Esophagus squamous epithelium (tissue), 4 donors: Measurements from ENCODE around the gene RHOH.

ENCODE experiments used
- POLR2A ChIP-seq, 4 donors: fragments of 450-650 bp; IDR thresholded peaks; one replicate each; pipeline ENCODE4 v1.6.1; 2017; ENCODE audit warnings: antibody characterized with exemption in 4 of 4, mild to moderate bottlenecking in 4 of 4, moderate library complexity in 3 of 4
- TF ChIP-seq, protein P1 (sequence below), 6 experiments: fragments of 450-650 bp in 4 of 6; fragments of 200-600 bp in 2 of 6; sonication (generic) in 2 of 6; IDR thresholded peaks; one replicate each; pipeline ENCODE4 v1.5.1; 2016 to 2019; ENCODE audit warnings: antibody characterized with exemption in 6 of 6, mild to moderate bottlenecking in 4 of 6, moderate library complexity in 4 of 6

DNA sequence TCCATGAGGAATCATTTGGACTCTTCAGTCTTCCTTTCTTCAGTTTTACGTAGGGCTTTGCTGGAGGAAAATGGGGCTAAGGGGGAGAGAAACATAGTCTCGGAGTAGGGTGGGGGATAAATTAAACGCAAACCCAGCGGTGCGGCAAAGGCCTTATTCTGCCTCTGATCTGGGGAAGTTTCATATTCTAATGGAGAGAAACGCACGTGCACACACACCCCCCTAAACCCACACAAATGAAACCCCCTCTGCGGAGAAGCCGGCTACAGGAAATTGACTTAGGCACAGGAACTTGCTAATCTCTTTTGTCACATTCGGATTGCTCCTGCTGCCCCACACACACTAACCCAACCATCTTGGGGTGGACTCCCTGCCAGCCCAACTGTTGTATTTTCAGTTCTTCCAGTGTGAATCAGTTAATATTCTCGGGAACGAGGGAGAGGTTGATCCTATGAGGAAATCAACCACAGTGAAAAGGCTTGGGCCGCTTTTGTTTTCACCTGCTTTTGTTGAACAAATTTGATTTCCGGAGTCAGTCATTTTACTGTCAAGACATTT is at the start of gene RHOH:
- TF ChIP-seq, protein P1, sequence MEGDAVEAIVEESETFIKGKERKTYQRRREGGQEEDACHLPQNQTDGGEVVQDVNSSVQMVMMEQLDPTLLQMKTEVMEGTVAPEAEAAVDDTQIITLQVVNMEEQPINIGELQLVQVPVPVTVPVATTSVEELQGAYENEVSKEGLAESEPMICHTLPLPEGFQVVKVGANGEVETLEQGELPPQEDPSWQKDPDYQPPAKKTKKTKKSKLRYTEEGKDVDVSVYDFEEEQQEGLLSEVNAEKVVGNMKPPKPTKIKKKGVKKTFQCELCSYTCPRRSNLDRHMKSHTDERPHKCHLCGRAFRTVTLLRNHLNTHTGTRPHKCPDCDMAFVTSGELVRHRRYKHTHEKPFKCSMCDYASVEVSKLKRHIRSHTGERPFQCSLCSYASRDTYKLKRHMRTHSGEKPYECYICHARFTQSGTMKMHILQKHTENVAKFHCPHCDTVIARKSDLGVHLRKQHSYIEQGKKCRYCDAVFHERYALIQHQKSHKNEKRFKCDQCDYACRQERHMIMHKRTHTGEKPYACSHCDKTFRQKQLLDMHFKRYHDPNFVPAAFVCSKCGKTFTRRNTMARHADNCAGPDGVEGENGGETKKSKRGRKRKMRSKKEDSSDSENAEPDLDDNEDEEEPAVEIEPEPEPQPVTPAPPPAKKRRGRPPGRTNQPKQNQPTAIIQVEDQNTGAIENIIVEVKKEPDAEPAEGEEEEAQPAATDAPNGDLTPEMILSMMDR (IDR thresholded peaks at IDR 0.05) = no peak
- TF ChIP-seq POLR2A (IDR thresholded peaks at IDR 0.05) = peak in 2 of 4 donors; percentile 36 to 75
